Right lung (tissue), 10 donors: ENCODE results near the gene ZZZ3. TPM values are rescaled to one million over a fixed set of nuclear protein-coding genes. Genes with fewer than 3 reads are reported as not detected.
A peak's percentile ranks its signal among the peaks of the same experiment; 100 is the strongest.
"Not testable (repeated sequence)": the region's sequence is repeated elsewhere in the genome, so short reads cannot be mapped to it uniquely, and the experiment has no call there.

ENCODE experiments used
- DNase-seq, 2 donors: peaks; one replicate each; pipeline ENCODE4 v3.0.0-alpha.2; 2013
- long read RNA-seq, 8 donors: transcript quantifications; one replicate each; lab custom pipeline, GENCODE V29; 2026
- polyA plus RNA-seq, 5 donors: library from polyadenylated mRNA; unstranded; fragments of 120-200 nt; gene quantifications; one replicate each; pipeline versions ENCODE4 v1.2.1 to v1.2.3, GENCODE V29; 2013; ENCODE audit warnings: inconsistent platforms in 1 of 5, low replicate concordance in 1 of 5; ENCODE audit not compliant: insufficient read length in 5 of 5, insufficient read depth in 1 of 5

ZZZ3 gene
- polyA plus RNA-seq: 10 to 100 TPM; 42.9 to 68.3 (median 62.1) TPM
- long read RNA-seq, donor 1, full-length matches to known transcripts: 6 of 6 reads
- long read RNA-seq, donor 1, partial matches to known transcripts: 0 of 6 reads
- long read RNA-seq, donor 1, other reads (novel, unspliced or antisense): 0 of 6 reads
- long read RNA-seq, donor 2, partial matches to known transcripts: 0 of 1 reads
- long read RNA-seq, donor 2, other reads (novel, unspliced or antisense): 0 of 1 reads
- long read RNA-seq, donor 3, full-length matches to known transcripts: 3 of 3 reads
- long read RNA-seq, donor 3, partial matches to known transcripts: 0 of 3 reads
- long read RNA-seq, donor 3, other reads (novel, unspliced or antisense): 0 of 3 reads
- long read RNA-seq, donor 4, full-length matches to known transcripts: 5 of 5 reads
- long read RNA-seq, donor 4, partial matches to known transcripts: 0 of 5 reads
- long read RNA-seq, donor 4, other reads (novel, unspliced or antisense): 0 of 5 reads
- long read RNA-seq, donor 5, partial matches to known transcripts: 6 of 7 reads
- long read RNA-seq, donor 5, other reads (novel, unspliced or antisense): 0 of 7 reads
- long read RNA-seq, donor 6, partial matches to known transcripts: 0 of 2 reads
- long read RNA-seq, donor 6, other reads (novel, unspliced or antisense): 0 of 2 reads
- long read RNA-seq, donor 7, partial matches to known transcripts: 0 of 5 reads
- long read RNA-seq, donor 7, other reads (novel, unspliced or antisense): 5 of 5 reads
- long read RNA-seq, donor 8, partial matches to known transcripts: 0 of 3 reads
- long read RNA-seq, donor 8, other reads (novel, unspliced or antisense): 0 of 3 reads

GRCh38 chr1:77682460-77683159, at the start of gene ZZZ3:
Gene ZZZ3, minus strand, starts transcription at chr1:77682658. Its CDS starts 49,304 bp downstream, at chr1:77633354.
- DNase-seq: peak; percentile 97 to 98

GRCh38 chr1:77732090-77732489, 49.6 kb upstream of the ZZZ3 start:
- no peak for DNase-seq

GRCh38 chr1:77725706-77726105, 43.2 kb upstream of the ZZZ3 start:
- DNase-seq: no peak

- no peak for DNase-seq
Measured at GRCh38 chr1:77718181-77718580, 35.7 kb upstream of the ZZZ3 start.

DNA sequence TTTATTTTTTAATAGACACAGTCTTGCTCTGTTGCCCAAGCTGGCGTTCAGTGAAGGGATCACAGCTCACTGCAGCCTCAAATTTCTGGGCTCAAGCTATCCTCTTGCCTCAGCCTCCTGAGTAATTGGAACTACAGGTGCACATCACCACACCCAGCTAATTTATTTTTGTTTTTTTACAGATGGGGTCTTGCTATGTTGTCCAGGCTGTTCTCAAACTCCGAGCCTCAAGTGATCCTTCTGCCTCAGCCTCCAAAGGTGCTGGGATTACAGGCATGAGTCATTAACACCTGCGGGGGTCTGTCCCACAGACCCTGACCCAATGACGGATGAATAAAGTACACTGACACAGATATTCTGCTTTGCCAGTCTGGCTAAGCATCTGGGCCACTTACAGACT, 33.6 kb upstream of the ZZZ3 start:
- DNase-seq: no peak

GRCh38 chr1:77709727-77710126, 27.3 kb upstream of the ZZZ3 start:
- no peak for DNase-seq

DNA sequence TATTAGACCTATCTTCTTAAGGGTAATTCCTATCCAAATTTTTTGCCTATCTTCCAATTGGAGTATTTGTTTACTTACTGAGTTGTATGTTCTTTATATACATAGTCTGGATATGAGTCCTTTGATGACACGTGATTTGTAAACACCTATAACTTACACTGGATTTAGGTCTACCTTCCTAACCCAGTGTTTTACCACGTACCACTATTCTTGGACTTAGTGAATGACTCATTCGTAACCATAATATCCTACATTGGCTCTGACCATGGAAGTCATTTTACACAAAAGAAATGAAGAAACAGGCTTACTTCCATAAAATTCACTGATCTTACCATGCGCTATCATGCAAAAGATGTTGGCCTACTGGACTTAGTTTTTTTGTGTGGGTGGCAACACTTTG, 23.9 kb upstream of the ZZZ3 start:
- DNase-seq: no peak

DNA sequence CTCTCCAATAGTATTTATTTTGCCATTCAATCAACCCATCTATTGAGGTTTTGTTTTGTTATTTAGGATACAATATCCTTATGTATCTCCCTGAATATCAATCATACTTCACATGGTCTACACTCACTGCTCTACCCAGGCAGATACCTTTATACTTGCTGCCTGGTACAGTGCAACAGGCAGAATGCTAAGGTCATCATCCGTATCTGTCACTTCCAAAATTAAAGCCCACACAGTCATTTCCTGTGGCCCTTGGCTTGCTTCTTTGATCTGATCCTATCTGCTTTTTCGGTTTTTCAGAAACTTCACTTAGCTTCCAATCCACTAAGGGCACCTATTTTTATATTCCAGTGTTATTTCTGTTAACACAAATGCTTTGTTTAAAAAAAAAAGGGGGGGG, 22.3 kb upstream of the ZZZ3 start:
- DNase-seq: no peak

DNA sequence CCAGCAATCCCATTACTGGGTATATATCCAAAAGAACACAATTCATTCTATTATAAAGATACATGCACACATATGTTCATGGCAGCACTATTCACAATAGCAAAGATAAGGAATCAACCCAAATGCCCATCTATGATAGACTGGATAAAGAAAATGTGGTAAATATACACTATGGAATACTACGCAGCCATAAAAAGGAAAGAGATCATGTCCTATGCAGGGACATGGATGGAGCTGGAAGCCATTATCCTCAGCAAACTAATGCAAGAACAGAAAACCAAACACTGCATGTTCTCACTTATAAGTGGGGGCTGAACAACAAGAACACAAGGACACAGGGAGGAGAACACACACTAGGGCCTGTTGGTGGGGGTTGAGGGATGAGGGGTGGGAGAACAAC, 17.2 kb upstream of the ZZZ3 start:
- not testable (repeated sequence) for DNase-seq

DNA sequence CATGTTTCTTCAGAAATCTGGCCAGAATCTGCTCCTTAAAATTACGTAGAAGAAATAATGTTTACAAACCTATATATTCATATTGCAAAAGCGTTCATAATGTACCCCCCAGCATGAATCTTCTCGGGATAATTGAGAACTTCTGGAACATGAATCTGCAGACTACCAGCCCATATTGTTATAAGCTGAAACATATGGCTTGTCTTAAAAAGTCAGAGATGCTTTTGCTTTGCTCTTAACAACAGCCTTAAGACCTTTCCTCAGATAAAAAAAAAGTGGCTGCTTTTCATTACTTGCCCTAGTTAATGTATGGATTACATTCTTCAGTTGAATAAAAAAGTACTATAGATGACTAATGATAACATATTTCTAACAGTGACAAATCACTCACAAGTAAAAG, 15.0 kb upstream of the ZZZ3 start:
- no peak for DNase-seq

- no peak for DNase-seq
Measured at GRCh38 chr1:77688939-77689338, 6.5 kb upstream of the ZZZ3 start.

GRCh38 chr1:77687519-77687906, 5.1 kb upstream of the ZZZ3 start:
- peak in 1 of 2 donors; percentile 40 for DNase-seq

- no peak for DNase-seq
Measured at GRCh38 chr1:77686796-77687518, 4.5 kb upstream of the ZZZ3 start.

DNA sequence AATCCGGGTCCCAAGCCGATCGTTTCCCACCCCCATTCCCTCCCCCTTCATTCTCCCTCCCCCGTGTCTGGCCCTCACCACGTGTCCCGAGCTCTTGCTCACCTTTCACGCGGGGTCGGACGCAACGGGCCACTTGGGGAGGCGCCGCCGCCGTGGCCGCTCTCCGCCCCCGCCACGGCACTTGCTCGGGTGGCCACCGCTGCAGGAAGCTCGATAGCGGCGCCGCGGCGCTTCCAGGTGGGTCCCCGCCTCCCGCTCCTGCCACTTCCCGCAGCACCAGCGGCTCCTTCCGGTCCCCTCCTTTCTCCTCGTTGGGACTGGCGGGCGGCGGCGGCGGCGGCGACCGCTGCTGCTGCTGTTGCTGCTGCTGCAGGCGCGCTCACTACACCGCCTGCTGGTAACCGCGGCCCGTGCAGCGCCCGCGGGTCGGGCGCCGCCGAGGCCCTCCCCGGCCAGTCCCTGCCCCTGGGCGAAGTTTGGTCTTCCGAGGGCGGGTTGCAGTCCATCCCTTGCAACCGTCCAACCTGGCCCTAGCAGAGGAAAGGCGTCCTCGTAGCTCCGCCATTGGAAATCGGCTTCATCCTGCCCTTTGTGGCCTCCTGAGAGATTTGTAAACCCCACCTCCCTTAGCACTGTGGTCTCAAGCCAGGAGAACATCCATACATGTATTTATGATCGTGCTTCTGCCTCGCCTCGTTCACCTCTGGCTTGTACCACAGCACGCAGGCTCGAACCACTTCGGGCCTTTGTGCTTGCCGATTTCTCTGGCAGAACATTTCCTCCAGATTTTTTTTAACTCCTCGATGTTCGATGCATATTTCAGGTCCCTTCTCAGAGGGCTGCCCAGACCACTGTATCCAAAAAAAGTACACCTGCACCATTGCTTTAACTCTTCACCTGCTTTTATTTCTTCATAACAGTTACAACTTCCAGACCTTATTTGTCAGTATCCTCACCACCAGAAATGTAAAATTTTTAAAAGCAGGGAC, 996 bp upstream of the ZZZ3 start:
- DNase-seq: peak; percentile 92

GRCh38 chr1:77680173-77680572, 2.3 kb downstream of the ZZZ3 start:
- DNase-seq: no peak

DNA sequence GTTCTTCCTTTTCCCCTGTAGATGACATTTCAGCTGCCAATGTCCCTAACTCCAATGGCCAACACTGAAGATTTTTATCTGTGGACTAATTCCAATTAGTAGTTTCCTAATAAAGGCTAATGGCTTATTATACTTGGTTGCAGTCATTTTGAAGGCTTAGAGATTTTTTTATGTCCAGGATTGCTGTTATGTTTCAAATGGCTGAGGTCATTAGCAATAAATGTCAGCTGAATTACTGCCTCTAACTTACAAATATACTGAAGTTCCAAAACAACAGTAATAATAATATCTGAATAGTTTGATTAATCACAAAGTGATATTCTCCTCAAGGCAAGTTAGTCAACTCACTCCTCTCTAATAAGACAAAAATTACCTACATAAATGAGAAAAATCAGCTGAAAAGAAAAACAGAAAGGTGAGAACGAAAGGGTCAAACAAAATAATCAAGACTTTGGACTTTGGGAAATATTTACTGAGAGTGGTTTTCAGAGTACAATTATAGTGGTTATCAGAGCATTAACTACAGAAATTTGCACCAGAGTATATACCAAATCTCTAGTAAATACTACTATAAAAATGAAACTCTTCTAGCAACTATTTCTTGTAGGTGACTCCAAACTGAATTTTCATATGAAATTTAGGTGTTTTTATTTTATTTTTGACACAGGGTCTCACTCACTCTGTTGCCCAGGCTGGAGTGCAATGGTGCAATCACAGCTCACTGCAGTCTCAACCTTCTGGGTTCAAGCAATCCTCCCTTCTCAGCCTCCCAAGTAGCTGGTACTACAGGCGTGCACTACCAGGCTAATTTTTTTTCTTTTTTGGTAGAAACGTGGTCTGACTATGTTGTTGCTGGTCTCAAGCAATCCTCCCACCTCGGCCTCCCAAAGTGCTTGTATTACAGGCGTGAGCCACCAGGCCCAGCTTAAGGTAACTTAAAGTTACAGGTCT, 3.5 kb downstream of the ZZZ3 start:
- no peak for DNase-seq

GRCh38 chr1:77674807-77675206, 7.7 kb downstream of the ZZZ3 start:
- DNase-seq: not testable (repeated sequence)

GRCh38 chr1:77673716-77674355, 8.6 kb downstream of the ZZZ3 start:
- DNase-seq: no peak

DNA sequence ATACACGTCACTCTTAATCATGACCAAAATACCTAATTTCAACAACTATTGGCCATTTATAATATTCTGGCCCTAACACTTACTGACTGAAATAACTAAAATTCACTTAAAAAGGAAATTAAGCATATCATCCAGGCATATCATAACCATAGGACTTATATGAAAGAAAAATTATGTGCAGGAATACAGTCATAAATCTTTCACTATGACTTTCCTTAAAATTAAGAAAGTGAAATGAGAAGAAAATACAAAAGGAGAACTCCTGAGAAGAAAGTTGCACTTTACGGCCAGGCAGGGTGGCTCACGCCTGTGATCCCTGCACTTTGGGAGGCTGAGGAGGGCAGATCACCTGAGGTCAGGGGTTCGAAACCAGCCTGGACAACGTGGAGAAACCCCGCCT, 9.4 kb downstream of the ZZZ3 start:
- no peak for DNase-seq
